Regular cardiac myocyte (primary cell): Measurements from ENCODE around the gene PPFIBP1. TPM values are rescaled to one million over a fixed set of nuclear protein-coding genes. Genes with fewer than 3 reads are reported as not detected.

ENCODE experiments used
- total RNA-seq: library from RNA; depleted of rRNA; stranded (reverse); fragments of >200 nt; gene quantifications from 2 replicates; pipeline ENCODE4 v1.2.3, GENCODE V29; 2014

PPFIBP1 gene
- total RNA-seq: 112 and 171 TPM in 2 replicates

DNA sequence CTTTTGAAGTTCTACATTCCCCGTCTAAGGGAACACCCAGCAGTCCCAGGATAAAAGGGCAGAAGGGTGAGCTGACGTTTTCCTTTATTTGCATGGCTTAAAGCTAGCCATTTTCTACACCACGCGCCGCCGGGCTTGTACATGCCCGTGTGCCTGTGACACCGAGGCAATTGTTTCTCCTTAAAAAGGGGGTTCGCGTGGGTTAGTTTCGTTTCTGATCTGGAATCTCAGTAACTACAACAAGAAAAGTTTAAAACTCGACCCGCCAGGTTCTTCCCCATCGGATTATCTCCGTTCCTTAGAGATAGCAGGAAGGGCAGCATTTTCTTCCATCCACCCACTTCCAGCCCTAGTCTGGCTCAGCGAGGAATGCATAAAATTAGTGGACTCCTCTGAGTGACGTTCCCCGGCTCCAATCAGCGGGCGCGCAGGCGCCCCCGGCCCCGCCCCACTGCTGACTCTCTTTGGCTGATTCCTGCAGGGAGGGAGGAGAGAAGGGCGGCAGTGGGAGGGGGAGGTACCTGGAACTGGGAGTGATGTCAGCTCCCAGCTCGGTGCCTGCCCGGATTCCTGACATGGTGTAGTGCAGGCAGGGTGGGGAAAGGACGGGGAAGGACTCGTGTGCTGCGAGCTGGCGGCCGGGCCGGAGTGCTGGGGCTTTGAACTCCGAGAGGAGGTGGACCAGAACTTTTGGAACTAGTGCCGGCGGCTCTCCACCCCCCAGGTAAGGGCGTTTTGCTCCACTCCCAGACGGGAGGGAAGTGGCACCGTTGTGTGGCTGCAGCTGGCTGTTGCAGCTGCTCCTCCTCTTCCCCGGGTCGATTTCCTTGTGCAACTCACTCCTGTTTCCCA is at the start of gene PPFIBP1:
Gene PPFIBP1 (plus strand): TSS at position 565 of the 852 bp plus-strand sequence. CDS start 109,191 bp downstream, outside the sequence.

DNA sequence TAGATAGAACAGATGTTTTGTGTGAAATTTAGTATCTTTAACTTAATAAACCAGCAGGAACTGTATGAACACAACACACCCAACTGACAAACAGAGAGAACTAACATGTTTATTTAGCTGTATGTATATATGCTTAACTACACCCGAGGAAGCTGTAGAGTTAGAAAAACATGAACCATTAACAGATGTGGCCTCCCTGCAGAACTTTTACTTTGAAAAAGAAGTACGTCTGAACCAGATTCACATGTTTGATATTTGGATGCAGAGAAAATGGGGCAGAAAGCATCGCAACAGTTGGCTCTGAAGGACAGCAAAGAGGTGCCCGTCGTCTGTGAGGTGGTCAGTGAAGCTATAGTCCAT is 172.3 kb downstream of the PPFIBP1 start, which contains the start of gene REP15:
Gene REP15 (plus strand): TSS at position 155 of the 360 bp plus-strand sequence. CDS start 116 bp downstream, at position 271.

GRCh38 chr12:27710592-27711316 is 186.7 kb downstream of the PPFIBP1 start, which contains the start of gene MRPS35:
MRPS35 (plus strand) TSS chr12:27710832; CDS start chr12:27710844, 12 bp downstream.

Other genes with a start within 250 kb of the PPFIBP1 start
- 29.9 and 80.3 TPM in 2 replicates for gene BMAL2, start 191.4 kb upstream of the PPFIBP1 start, total RNA-seq
- gene SMCO2, start 77.5 kb upstream of the PPFIBP1 start, total RNA-seq: not detected in 2 replicates
- gene REP15, start 172.2 kb downstream of the PPFIBP1 start, total RNA-seq: 2.9 and 3.1 TPM in 2 replicates
- gene MRPS35, start 186.6 kb downstream of the PPFIBP1 start, total RNA-seq: 48.8 and 55.6 TPM in 2 replicates